ENCODE data around the gene RGPD5. TPM values are rescaled to one million over a fixed set of nuclear protein-coding genes. Genes with fewer than 3 reads are reported as not detected.
"Not testable (repeated sequence)": the region's sequence is repeated elsewhere in the genome, so short reads cannot be mapped to it uniquely, and the experiment has no call there.

RGPD5 gene
- total RNA-seq, 2 donors from 2014 or later: 21.8 to 36.2 TPM

GRCh38 chr2:109882112-109882511 lies 88.0 kb downstream of the RGPD5 start:
- ATAC-seq; intact Hi-C loops (cut with DNase I); DNase-seq: not testable (repeated sequence)

DNA sequence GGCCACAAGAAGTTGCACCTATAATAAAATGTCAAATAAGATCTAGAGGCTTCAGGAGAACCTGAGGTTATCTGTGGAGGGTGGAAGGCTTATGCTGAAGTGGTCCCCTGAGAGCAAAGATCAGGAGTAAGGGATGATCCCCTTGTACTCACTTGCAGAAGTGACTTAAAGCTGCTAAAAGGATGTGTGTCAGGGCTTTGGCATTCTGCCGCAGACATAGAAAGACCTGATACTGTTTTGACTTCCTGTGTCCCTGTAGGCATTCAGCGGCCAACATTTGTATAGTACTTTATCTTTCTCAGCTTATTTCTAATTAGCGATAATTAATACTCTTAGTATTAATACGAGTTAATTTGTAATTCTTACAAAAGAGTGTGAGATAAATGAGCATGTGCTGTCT lies 94.3 kb downstream of the RGPD5 start:
- ATAC-seq; intact Hi-C loops (cut with DNase I); DNase-seq: not testable (repeated sequence)

DNA sequence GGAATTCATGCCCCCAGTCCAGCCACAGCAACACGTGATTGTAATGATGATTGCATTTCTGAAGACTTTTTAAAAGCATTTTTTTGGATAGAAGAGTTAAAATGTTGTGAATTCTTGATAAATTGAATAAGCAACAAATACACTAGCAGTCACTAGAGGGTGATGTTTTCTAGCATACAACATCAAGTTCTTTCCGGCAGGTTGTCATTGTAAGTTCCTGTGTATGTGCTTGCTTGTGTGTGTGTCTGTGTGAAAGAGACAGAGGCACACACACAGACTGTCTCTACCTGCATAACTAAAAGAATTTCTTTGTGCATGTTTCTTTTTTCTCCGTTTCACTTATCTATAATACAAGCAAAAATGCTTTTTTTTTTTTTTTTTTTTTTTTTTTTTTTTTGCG lies 95.8 kb downstream of the RGPD5 start:
- DNase-seq; intact Hi-C loops (cut with DNase I): not testable (repeated sequence)
- peak; percentile 64 to 70 for ATAC-seq

DNA sequence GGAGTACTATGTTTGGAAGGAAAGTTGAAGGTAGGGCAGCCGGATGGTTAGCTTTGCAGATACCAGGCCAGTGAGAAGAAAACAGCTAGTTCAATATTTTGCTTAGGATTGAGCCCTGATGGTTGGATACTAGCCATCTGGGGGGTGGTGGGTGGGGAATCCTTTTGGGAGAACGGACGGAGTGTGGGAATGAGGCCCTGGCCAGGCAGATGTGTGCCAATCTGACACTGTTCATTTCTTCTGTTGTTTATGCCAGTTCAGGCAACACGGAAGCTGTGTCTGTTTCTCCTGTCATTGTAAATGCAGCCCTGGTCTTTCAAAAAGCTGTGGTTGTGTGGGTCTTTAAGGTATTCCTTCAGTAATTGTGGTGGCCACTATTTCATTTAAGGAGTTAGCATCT lies 96.9 kb downstream of the RGPD5 start:
- intact Hi-C loops (cut with DNase I); ATAC-seq; DNase-seq: not testable (repeated sequence)

DNA sequence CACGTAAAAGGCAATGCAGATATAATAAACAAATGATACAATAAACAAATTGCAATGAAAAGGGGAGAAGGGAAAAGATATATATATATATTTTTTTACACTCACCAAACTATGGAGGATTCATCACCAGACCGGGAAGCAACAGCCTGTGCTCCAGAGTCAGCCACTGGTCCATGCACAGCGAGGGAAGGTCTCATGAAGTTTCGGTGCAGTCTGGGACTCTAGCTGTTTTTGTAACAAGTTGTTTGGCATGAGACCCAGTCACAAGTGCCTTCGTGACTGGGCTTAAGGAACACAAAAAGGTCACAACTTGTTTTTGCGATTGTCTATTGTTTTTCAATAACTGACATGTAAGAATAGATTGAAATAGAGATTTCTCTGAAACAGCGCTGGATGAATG lies 99.6 kb downstream of the RGPD5 start:
- ATAC-seq; intact Hi-C loops (cut with DNase I); DNase-seq: not testable (repeated sequence)

DNA sequence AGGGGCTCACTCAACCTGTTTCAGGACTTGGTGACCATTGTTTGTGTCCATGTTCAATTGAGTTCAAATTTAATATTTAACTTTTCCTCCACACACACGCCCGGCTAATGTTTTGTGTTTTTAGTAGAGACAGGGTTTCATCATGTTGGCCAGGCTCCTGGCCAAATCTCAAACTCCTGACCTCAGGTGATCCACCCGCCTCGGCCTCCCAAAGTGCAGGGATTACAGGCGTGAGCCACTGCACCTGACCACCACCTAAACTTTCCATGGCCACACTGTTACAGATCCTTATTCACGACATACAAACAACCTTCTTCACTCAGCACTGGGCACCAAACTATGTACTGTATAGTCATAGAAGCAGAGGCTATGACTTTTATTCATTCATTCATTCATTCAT lies 100.0 kb downstream of the RGPD5 start:
- ATAC-seq; DNase-seq; intact Hi-C loops (cut with DNase I): not testable (repeated sequence)

GRCh38 chr2:109895090-109895869 lies 101.2 kb downstream of the RGPD5 start:
- ATAC-seq; intact Hi-C loops (cut with DNase I); DNase-seq: not testable (repeated sequence)

- DNase-seq; intact Hi-C loops (cut with DNase I): not testable (repeated sequence)
- peak in 1 of 2 donors; percentile 47 for ATAC-seq
These were observed 102.1 kb downstream of the RGPD5 start for GRCh38 chr2:109896212-109896611.

DNA sequence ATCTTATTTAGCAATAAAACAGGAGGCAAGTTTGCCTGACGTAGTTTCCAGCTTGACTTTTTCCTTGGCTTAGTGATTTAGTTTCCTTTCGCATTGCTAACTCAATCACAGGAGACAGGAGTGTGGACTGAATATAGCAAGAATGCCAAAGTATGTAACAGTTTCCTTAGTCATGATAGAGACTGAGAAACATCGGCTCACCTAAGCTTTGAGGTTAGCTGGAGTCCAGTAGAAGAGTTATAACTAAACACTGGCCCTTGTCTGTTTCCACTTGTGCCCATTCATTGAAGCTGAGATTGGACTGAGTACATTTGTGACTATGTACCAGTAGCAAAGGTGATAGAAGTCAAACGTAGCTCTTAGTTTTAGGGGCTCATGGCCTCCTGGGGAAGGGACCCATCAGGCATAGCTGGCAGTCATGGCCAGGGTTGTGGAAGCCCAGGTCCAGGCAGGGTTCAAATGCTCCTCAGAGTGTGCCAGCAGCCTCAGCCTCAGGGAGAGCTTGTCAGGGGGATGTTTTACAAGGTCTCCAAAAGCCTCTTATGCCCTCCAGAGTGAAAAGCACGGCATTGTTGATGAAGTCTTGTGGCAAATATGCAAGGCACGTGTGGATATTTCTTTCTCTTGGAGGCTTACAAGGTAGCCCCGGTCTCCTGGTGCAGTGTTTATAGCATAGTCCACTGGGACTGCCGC lies 103.8 kb downstream of the RGPD5 start:
- ATAC-seq: peak; percentile 27 to 40
- DNase-seq; intact Hi-C loops (cut with DNase I): not testable (repeated sequence)

DNA sequence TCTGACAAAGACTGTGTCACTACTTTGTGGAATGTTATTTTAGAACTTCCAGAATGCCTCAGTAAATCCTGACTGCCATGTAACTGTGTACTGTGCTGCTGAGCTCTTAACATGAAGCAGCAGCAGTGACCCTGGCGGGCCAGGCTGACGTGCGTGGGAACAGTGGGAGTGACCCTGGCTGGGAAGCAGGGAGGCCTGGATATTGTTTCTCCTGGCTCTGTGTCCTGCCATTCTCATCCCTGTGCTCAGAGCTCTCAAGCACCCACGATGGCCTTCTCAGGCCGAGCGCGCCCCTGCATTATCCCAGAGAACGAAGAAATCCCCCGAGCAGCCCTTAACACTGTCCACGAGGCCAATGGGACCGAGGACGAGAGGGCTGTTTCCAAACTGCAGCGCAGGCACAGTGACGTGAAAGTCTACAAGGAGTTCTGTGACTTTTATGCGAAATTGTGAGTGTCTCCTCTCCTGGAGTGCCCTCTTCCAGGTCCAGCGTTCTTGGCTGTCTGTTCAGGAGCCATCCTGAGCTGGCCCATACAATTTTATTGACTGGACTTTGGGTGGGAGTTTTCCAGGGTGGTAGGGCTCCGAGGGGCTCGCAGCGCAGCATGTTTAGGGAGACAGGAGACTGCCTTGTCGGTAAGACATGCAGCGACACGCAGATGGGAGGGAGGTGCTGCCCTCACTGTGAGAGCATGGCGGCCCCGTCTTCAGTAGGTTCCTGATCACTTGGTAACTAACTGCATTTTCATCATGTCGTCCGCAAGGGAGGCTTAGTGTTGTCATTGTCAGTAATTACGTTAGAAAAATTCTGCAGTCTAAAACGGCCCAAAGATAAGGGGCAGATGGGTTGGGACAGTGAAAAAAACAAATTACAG lies 104.6 kb downstream of the RGPD5 start, which contains the start of gene LIMS3:
Gene LIMS3 (plus strand): TSS at position 227 of the 875 bp plus-strand sequence. CDS start 41 bp downstream, at position 268.
- ATAC-seq: peak; percentile 94 to 96
- intact Hi-C loops (cut with DNase I); DNase-seq: not testable (repeated sequence)

DNA sequence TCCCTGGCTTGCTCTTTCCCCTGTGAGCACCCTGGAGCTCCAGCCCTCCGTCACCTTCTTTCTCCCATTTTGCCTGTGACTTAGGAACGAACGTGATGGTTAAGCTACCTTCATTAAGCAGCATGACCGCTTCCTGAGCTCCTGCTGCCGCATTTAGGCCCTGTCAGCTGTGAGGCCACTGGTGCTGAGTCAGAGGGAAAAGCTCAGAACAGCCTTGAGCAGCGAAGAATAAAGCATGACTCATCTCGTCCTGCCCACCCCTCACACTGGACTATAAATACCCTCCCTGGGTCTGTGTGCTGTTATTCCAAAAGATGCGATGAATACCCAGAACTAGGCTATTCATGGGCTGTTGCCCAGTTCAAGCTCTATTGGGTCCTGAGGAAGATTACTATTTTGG lies 111.7 kb downstream of the RGPD5 start:
- ATAC-seq: peak; percentile 80 to 95
- DNase-seq; intact Hi-C loops (cut with DNase I): not testable (repeated sequence)

Other genes starting within 250 kb of the RGPD5 start
- gene SEPTIN10, start 180.3 kb upstream of the RGPD5 start, total RNA-seq: 10 to 100 TPM; 50.6 to 63.4 TPM
- gene SOWAHC, start 179.9 kb upstream of the RGPD5 start, total RNA-seq: 1 to 10 TPM; 3.2 to 3.9 TPM
- 1 to 10 TPM; 3.0 to 6.3 TPM for gene LIMS3, start 104.4 kb downstream of the RGPD5 start, total RNA-seq

Data from left cardiac atrium (tissue), 4 donors.